ENCODE results near the gene CRKL.
A peak's percentile ranks its signal among the peaks of the same experiment; 100 is the strongest.

CRKL gene

GRCh38 chr22:20955548-20955947 is 38.3 kb downstream of the CRKL start:
- TF ChIP-seq ZNF10 (tag by site-specific recombination; IDR thresholded peaks at IDR 0.05) (no peak), TRIM28 (IDR thresholded peaks at IDR 0.05; ENCODE audit: borderline replicate concordance, low read length) (no peak), ZNF600 (tag by site-specific recombination; IDR thresholded peaks at IDR 0.05) (peak; percentile 49; the same call in 1 of the 2 replicates), ZNF664 (tag by site-specific recombination; IDR thresholded peaks at IDR 0.05) (peak; percentile 69; the same call in 1 of the 2 replicates), ZNF777 (tag by site-specific recombination; IDR thresholded peaks at IDR 0.05; ENCODE audit: borderline replicate concordance) (no peak), ZNF114 (tag by site-specific recombination; IDR thresholded peaks at IDR 0.05) (no peak), ZNF112 (tag by site-specific recombination; IDR thresholded peaks at IDR 0.05) (no peak), ZNF280D (tag by site-specific recombination; IDR thresholded peaks at IDR 0.05) (no peak), KLF7 (tag by site-specific recombination; IDR thresholded peaks at IDR 0.05; ENCODE audit: borderline replicate concordance) (no peak), ZNF394 (tag by site-specific recombination; IDR thresholded peaks at IDR 0.05; ENCODE audit: borderline replicate concordance) (no peak), ZNF221 (tag by site-specific recombination; IDR thresholded peaks at IDR 0.05; ENCODE audit: borderline replicate concordance) (no peak), ZNF544 (tag by site-specific recombination; IDR thresholded peaks at IDR 0.05) (no peak), ZNF157 (tag by site-specific recombination; IDR thresholded peaks at IDR 0.05) (no peak)
- Histone ChIP-seq H3K9me3 (ENCODE audit: control insufficient read depth, insufficient read depth, low read depth, low read length) (no peaks in the 10 kb centered on the region), H3K36me3 (ENCODE audit: control insufficient read depth in 2 of 2, insufficient read depth in 1 of 2, low read length in 2 of 2) (peaks cover 0 to 39% of the 10 kb centered on the region in 2 experiments; a peak in 2 of 3 replicates), H3K27ac (ENCODE audit: extremely low read depth, low read depth, low read length) (no peak overlapping the region), H3K4me1 (ENCODE audit: control insufficient read depth, insufficient read depth, low read length) (no peaks in the 10 kb centered on the region), H3K4me3 (ENCODE audit: low read depth, low read length) (no peak overlapping the region)
- CTCF ChIA-PET: interaction anchor here (1.0 to 1.8 kb wide), 4 partner anchors 9 to 770 kb away, joined by 3 to 4 read pairs (median 3); no protein-coding TSS in a partner anchor
- POLR2A ChIA-PET: interaction anchor here (0.7 to 3.3 kb wide), 4 partner anchors 24 to 39 kb away, joined by 3 to 6 read pairs (median 4); partner anchors contain the start of genes CRKL and LZTR1

- Histone ChIP-seq H3K36me3 (ENCODE audit: control insufficient read depth in 2 of 2, insufficient read depth in 1 of 2, low read length in 2 of 2) (peaks cover 0 to 30% of the 10 kb centered on the region in 2 experiments; a peak in 2 of 3 replicates), H3K4me1 (ENCODE audit: control insufficient read depth, insufficient read depth, low read length) (no peaks in the 10 kb centered on the region), H3K27ac (ENCODE audit: extremely low read depth, low read depth, low read length) (no peak overlapping the region), H3K9me3 (ENCODE audit: control insufficient read depth, insufficient read depth, low read depth, low read length) (no peaks in the 10 kb centered on the region), H3K4me3 (ENCODE audit: low read depth, low read length) (peak overlapping the region; percentile 50)
- POLR2A ChIA-PET: interaction anchor here (0.5 to 3.3 kb wide), 5 partner anchors 18 to 198 kb away, joined by 3 to 6 read pairs (median 4); partner anchors contain the start of genes LZTR1 and THAP7
- CTCF ChIA-PET: interaction anchor here (0.6 to 3.5 kb wide), 8 partner anchors 8 to 99 kb away, joined by 3 to 22 read pairs (median 4); no protein-coding TSS in a partner anchor
- no peak for TF ChIP-seq GLI2 (tag by site-specific recombination; IDR thresholded peaks at IDR 0.05; ENCODE audit: borderline replicate concordance, low read depth)
- TF ChIP-seq ZNF155 (tag by site-specific recombination; IDR thresholded peaks at IDR 0.05): no peak
- no peak for TF ChIP-seq KLF1 (tag by site-specific recombination; IDR thresholded peaks at IDR 0.05)
- no peak for TF ChIP-seq ZNF660 (tag by site-specific recombination; IDR thresholded peaks at IDR 0.05)
- TF ChIP-seq ZNF610 (tag by site-specific recombination; IDR thresholded peaks at IDR 0.05; ENCODE audit: borderline replicate concordance): no peak
- no peak for TF ChIP-seq ZBTB48 (tag by site-specific recombination; IDR thresholded peaks at IDR 0.05)
- no peak for TF ChIP-seq ZNF513 (tag by site-specific recombination; IDR thresholded peaks at IDR 0.05)
- peak; percentile 34; the same call in 1 of the 2 replicates for TF ChIP-seq WT1 (tag by site-specific recombination; IDR thresholded peaks at IDR 0.05)
- no peak for TF ChIP-seq ZNF843 (tag by site-specific recombination; IDR thresholded peaks at IDR 0.05)
- TF ChIP-seq ZNF26 (tag by site-specific recombination; IDR thresholded peaks at IDR 0.05): no peak
- no peak for TF ChIP-seq GFI1B (tag by site-specific recombination; IDR thresholded peaks at IDR 0.05)
- no peak for TF ChIP-seq ZNF658 (tag by site-specific recombination; IDR thresholded peaks at IDR 0.05)
- no peak for TF ChIP-seq ELK4 (IDR thresholded peaks at IDR 0.05; ENCODE audit: borderline replicate concordance, low read depth, low read length)
- peak; percentile 74 for TF ChIP-seq ZNF600 (tag by site-specific recombination; IDR thresholded peaks at IDR 0.05)
- TF ChIP-seq ZNF629 (tag by site-specific recombination; IDR thresholded peaks at IDR 0.05): no peak
- TF ChIP-seq KLF8 (tag by site-specific recombination; IDR thresholded peaks at IDR 0.05): no peak
These were observed 39.3 kb downstream of the CRKL start for GRCh38 chr22:20956258-20957101.

Data from HEK293 (cell line).